A172 (cell line): ENCODE data around the gene NDRG2. TPM values are rescaled to one million over a fixed set of nuclear protein-coding genes. Genes with fewer than 3 reads are reported as not detected.
A peak's percentile ranks its signal among the peaks of the same experiment; 100 is the strongest.

Experiments used
- DNase-seq: peaks from one replicate; pipeline ENCODE4 v3.0.0-alpha.2; 2015; ENCODE audit warnings: low spot score
- total RNA-seq: library from RNA; depleted of rRNA; stranded (reverse); fragments of >200 nt; shearing (Covaris generic); gene quantifications from 2 replicates; pipeline ENCODE4 v1.2.3, GENCODE V29; 2014; rRNA removed

Gene NDRG2
- 7.5 and 9.0 TPM in 2 replicates for total RNA-seq

- no peak for DNase-seq
These were observed at the start of gene NDRG2 for GRCh38 chr14:21024585-21025370. Gene NDRG2 (minus strand): TSS chr14:21025061. CDS start chr14:21023315, 1,746 bp downstream.

- DNase-seq = no peak
These were observed 49.1 kb upstream of the NDRG2 start for GRCh38 chr14:21073921-21074320.

GRCh38 chr14:21072781-21073339 lies 48.0 kb upstream of the NDRG2 start:
- no peak for DNase-seq

DNA sequence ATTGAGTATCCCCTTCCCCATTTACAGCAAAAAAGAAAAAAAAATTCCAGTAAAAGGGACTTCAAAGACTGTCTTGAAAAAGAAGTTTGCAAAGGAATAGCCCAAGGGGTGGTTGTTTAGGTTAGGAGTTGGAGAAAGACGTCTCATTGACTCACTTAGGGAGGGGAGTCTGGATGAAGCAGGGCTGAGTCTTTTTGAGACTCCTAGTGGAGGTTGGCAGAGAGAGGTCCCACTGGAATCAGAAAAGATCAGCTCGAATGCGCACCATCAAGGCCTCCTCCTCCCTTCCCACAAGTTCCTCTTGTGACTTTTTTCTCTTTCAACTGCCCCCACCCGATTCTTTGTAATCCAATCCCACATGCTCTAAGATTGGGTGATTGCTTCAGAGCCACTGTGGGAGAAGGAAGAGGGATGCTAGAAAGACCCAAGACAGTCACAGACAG lies 47.2 kb upstream of the NDRG2 start:
- no peak for DNase-seq

DNA sequence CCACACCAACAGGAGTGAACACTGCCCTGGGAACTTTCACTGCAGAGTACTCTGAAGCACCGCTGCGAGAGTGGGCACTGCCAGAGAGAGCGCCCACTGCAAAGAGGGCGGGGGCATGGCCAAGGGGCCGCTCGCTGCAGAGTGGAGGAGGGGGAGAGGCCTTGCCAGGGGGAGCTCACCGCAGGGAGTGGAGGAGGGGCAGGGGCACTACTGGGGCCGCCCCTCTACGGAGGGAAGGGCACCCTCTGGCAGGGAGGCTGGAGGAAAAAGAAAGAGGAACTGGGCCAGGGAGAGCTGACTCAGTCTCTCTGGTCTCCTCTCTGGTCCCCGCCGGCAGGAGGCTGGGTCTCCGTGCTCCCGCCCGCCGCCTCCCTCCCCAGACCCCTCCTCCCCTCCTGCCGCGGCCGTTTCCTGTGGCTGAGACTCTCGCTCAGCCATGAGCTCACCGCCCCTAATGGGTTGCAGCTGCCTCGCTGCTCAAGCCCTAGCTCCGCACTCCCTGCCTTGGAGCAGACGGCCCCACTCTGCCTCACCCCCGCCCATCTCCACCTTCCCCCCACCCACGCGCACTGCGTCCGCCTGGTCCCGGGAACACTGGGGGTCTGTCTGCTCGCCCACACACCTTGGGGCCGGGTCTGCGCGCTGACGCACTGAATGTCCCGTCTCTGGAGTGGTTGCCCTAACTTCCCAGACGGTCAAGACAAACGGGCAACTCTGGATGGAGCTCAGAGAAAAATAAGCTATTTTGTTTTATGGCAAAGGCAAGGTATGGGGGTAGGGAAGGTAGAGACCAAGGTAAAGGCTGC lies 46.6 kb upstream of the NDRG2 start:
- peak; percentile 52 for DNase-seq

GRCh38 chr14:21070610-21071224 lies 45.9 kb upstream of the NDRG2 start:
- DNase-seq = no peak

- DNase-seq = no peak
These were observed 45.3 kb upstream of the NDRG2 start, which contains the start of gene ARHGEF40 for GRCh38 chr14:21070083-21070609. Gene ARHGEF40 (plus strand): TSS chr14:21070304. CDS start chr14:21070397, 93 bp downstream.

DNA sequence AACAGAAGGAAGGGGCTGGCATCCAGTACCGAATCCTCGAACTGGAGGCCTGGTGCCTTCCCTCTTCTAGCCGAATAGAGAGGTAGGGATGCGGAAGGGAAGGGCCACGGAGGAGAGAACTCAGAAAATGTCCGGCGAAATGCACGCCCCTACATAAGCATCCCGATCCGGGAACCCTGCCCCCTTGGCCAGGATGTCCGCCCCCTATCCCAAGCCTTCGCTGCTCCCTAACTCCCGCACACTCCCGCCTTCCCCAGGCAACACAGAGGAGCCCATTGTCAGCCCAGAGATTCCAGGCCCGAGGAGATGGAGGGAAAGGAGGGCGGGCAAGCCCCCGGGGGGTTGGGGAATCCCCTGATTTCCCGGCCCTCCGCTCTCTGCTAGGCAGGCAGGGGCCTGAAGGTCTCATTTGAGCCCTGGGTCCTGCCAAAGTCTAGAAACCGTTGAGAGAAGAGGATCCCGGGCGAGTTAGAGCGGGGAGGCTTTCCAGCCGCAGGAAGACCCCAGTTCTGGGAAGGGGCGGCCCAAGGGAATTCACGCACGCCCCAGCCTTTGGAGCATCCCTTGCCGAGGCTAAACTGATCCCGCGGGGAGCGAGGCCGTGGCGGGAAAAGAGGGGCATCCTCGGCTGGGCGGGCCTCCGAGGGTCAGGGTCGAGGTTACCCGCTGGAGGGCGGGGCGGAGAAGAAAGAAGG lies 44.7 kb upstream of the NDRG2 start:
- no peak for DNase-seq

DNA sequence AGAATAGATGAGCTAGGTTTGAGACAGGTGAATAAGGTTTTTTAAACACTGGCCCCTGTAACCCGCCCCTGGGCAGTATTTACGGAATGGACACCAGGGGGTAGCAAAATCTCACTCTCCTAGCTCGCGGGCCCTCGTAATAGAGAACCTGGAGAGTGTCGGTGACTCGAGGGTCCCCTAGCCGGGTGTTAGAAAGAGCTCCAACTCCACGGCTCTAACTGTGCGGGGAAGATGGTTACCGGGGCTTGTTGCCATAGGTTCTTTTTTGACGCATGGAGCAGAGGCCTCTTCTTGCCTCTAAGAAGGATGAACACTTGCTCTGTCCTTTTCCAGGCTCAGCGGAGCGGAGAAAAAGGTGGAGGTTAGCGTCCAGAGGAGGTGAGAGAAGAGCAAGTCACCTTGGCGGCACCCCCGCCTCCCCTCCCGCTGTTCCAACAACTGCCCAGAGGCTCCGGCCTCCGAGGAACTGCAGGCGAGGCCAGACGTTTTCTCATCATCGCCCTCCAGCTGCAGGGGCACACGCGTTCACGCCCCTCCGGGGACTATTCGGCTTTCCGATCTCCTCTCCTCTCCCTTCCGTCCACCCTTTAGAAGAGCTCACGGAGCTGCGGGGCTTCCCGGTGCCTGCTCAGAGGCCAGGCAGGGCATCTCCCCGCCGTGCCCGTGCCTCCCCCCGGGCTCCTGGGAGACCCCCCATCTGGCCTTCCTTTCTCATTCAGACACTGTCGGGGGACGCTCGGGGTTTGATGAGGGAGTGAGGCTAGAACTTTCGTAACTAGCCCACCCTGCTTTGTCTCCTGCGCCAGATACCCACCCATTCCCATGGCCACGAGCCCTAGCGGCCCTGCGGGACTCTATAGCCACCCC lies 43.9 kb upstream of the NDRG2 start:
- DNase-seq = no peak

DNA sequence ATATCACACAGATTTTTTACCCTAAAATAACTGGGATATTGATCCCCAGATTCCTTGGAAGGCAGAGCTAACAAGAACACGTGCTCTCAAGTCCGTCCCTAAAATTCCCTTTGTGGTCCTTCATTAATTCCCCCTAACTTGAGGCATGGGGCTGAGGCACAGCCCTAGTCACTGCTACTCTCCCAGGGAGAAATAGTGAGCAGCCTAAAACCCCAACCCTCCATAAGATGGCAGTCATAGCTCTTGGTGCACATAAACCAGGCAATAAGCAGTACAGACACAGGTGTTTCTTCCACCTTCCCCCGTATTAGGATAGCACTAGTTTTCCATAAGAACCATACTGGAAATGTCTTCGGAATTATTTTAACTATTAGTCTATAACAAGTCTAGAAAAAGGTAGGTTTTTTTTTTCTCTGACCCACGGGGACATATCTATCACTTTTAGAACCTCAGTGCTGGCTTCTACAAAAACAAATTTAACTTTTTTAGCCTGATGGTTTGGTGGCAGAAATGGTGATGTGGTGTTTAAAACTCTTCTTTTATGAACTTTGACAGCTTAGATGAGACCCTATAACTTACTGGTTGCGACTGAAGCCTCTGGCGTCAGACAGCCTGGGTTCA lies 42.1 kb upstream of the NDRG2 start:
- DNase-seq = no peak

DNA sequence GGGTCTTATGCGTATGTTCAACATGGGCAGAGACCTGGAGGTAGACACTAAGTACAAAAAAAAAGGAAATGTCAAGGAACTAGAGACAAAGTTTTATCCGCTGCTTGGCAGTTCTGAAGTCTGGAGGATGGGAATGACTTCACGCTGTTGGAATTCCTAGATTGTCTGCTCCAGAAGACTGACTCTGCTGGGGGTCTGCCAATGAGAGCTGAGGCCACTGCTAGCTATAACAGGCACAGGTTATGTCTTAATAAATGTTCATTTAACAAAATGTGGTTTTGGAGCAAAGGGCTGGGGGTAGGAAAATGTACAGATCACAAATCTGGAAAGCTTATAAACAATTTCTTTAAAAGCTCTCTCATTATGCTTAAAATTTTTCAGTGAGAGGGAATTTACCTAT lies 38.6 kb upstream of the NDRG2 start:
- DNase-seq = peak; percentile 72

DNA sequence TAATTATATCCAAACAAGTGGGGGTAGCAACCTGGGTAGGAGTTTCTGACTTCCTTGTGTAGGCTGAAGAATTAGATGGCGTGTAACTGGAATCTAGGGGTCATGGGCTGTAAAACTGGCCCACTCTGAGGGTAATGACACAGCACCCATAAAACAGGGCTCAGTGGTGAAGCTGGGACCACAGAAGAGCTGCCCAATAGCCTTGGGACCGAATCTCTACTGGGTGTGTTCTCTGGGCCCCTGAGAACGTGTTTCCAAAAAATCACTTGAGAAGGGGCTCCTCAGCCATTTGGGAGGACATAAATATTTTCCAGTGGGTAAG lies 36.4 kb upstream of the NDRG2 start:
- DNase-seq = no peak

DNA sequence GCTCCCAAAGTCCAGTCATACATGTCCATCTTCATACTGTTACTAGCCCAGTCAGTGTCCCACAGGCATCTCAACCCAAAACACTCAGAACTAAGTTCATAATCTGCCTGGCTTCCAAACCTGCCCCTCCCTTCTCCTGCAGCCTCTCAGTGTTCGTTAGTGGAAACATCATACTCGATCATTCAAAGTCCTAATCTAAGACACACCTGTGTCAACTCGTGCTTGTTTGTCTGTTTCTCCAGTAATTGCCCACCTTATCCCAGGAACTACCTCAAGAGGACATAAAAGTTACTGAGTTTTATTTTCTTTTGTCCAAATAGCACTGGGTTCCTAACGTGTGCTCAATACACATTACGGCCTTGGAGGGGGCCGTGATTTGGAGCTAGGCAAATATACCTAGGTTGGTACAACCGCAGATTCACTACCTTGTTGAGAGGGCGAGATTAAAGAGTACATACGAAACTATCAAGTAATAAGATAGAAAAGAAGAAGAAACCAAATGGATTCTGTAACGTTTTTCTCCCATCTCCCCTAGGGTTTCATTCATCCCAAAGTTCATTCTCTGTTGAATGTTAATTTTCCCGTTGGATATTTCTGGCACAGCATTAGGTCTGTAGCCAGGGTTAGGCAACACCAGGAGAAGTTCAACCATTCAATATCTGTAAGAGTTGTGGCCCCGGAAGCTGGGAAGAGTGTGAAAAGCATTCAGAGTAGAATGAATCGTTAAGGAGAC lies 35.9 kb upstream of the NDRG2 start:
- DNase-seq = no peak

- no peak for DNase-seq
These were observed 35.2 kb upstream of the NDRG2 start for GRCh38 chr14:21059842-21060613.

DNA sequence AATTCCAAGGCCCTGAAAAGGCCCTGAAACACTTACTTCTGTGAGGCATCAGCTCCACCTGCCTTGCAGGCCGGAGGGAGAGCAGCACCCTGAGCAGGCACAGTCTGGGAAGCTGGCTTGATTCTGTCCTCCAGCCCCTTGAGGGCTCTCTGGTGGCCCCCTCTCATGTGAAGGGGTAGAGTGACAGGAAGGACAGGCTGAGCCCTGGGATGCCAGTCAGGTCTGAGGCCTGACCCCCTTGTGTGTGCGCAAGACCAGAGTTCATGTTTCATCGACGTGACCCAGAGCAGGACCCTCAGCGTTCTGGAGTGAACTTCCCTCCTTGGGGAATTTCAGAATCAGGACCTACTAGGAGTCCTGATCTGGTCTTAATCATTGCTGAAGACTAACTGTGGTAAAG lies 34.0 kb upstream of the NDRG2 start:
- DNase-seq = no peak

- no peak for DNase-seq
These were observed 33.2 kb upstream of the NDRG2 start, which contains the start of gene RNASE8 for GRCh38 chr14:21057803-21058675. Gene RNASE8 (plus strand): TSS chr14:21057822. CDS start chr14:21057893, 71 bp downstream.

DNA sequence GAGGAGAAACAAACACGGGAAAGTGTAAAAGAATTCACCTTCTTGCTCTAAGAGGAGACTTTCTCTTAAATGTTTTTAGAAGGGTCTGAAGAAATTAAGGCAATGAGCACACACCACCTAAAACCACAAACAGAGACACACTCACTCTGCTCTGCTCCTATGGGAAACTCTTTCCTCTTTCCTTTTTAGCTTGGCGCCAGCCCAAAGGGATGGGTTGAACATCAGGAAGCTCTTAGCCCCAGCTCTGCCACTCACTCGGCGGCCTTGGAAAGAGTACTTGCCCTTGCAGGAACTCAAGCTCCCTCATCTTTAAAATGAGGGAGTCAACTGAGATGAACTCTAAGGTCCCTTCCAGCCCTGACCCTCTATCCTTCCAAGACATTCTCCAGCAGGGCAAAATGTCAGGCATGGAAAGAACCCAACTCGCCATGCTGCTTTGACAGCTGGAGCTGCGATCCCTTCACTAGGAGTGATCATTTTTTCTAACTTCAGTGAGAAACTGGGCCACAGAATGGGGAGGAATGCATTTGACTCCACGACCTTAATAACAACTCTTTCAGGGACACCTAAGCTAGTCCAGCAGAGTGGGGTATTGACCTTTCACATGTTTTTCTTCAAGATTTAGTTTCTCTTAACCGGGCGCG lies 31.8 kb upstream of the NDRG2 start:
- DNase-seq = no peak
